HCT116 (cell line): ENCODE results near the gene NFATC3. TPM values are rescaled to one million over a fixed set of nuclear protein-coding genes. Genes with fewer than 3 reads are reported as not detected.

ENCODE experiments used
- ATAC-seq: fragments of 200-7000 bp; cut with Tn5 transposase; 2 replicates; pipeline ENCODE4 v1.9.1; 2020; ENCODE audit warnings: mild to moderate bottlenecking, moderate library complexity
- BruUV-seq: library from RNA; stranded (reverse); fragments of 400-500 nt; replicated peaks from 2 replicates; lab custom pipeline; 2021; lab: Mats Ljungman, UMichigan
- CTCF ChIA-PET: fragments of 300-600 bp; sonication (Branson Sonifier 250); formaldehyde crosslinking; loops from one replicate; lab custom pipeline; 2021; ENCODE audit warnings: antibody characterized with exemption; lab: Charles Lee
- POLR2A ChIA-PET: fragments of 300-600, 350-600 bp; sonication (Branson Sonifier 250); formaldehyde crosslinking; loops from one replicate; lab custom pipeline; 2021; ENCODE audit warnings: antibody characterized with exemption; lab: Charles Lee
- RAD21 ChIA-PET, 2 experiments: fragments of 300-600 bp; sonication (Branson Sonifier 250); formaldehyde crosslinking; loops; one replicate each; lab custom pipeline; 2023; ENCODE audit warnings: low total read pairs in 2 of 2; ENCODE audit not compliant: uncharacterized antibody in 2 of 2, unreplicated experiment in 2 of 2, low non-redundant PET in 1 of 2; lab: Charles Lee
- DNase-seq: peaks from one replicate; pipeline ENCODE4 v3.0.0-alpha.2; 2010; ENCODE audit warnings: low read depth, low spot score
- H2AFZ ChIP-seq: fragments of 200-600 bp; shearing (Covaris generic), sonication (generic); 2 replicates; pipeline ENCODE4 v1.6.1; 2017; ENCODE audit warnings: low read depth, mixed run types, mixed read lengths, antibody characterized with exemption, low read length; ENCODE audit not compliant: poor library complexity, severe bottlenecking
- H3K27ac ChIP-seq: 2 replicates; pipeline ENCODE4 v1.5.1; 2012; ENCODE audit warnings: low read depth, low read length
- H3K27me3 ChIP-seq: fragments of 200-600 bp; sonication (generic); 2 replicates; pipeline ENCODE4 v1.6.1; 2016; ENCODE audit warnings: mixed run types, low read length, mixed read lengths; ENCODE audit not compliant: insufficient read depth
- H3K36me3 ChIP-seq, 2 experiments: fragments of 200-500 bp in 1 of 2; fragments of 200-600 bp in 1 of 2; sonication (Bioruptor generic) in 1 of 2; sonication (generic) in 1 of 2; 2 replicates each; pipeline versions ENCODE4 v1.5.1 to v1.6.1; 2014 to 2016; ENCODE audit warnings: low read length in 2 of 2, inconsistent platforms in 1 of 2, mixed read lengths in 1 of 2, mixed run types in 1 of 2; ENCODE audit not compliant: insufficient read depth in 2 of 2, control insufficient read depth in 1 of 2
- H3K4me1 ChIP-seq, 2 experiments: fragments of 200-600 bp in 1 of 2; sonication (generic) in 1 of 2; 2 replicates each; pipeline versions ENCODE4 v1.5.1 to v1.6.1; 2012 to 2017; ENCODE audit warnings: low read length in 2 of 2, inconsistent platforms in 1 of 2, mild to moderate bottlenecking in 1 of 2, mixed read lengths in 1 of 2, mixed run types in 1 of 2, moderate library complexity in 1 of 2; ENCODE audit not compliant: insufficient read depth in 2 of 2, control insufficient read depth in 1 of 2
- H3K4me2 ChIP-seq: fragments of 200-600 bp; sonication (generic); 2 replicates; pipeline ENCODE4 v1.6.1; 2017; ENCODE audit warnings: mixed run types, low read length, mixed read lengths
- H3K4me3 ChIP-seq, 2 experiments: fragments of 200-600 bp in 1 of 2; sonication (generic) in 1 of 2; replicated peaks in 1 of 2; 2 replicates each; pipeline ENCODE4 v1.5.1; 2011 to 2016; ENCODE audit warnings: low read length in 2 of 2, control low read depth in 1 of 2, low read depth in 1 of 2, mild to moderate bottlenecking in 1 of 2, mixed read lengths in 1 of 2, mixed run types in 1 of 2
- H3K79me2 ChIP-seq: fragments of 200-600 bp; sonication (generic); 2 replicates; pipeline ENCODE4 v1.6.1; 2017; ENCODE audit warnings: mild to moderate bottlenecking, mixed run types, low read length, moderate library complexity, mixed read lengths; ENCODE audit not compliant: insufficient read depth
- H3K9ac ChIP-seq: fragments of 200-600 bp; sonication (generic); 2 replicates; pipeline ENCODE4 v1.6.1; 2016; ENCODE audit warnings: low read length, mixed read lengths
- H3K9me2 ChIP-seq: fragments of 200-600 bp; sonication (generic), shearing (Covaris generic); 2 replicates; pipeline ENCODE4 v1.6.1; 2017; ENCODE audit warnings: mixed run types, mild to moderate bottlenecking, moderate library complexity; ENCODE audit not compliant: insufficient read depth
- H3K9me3 ChIP-seq, 2 experiments: fragments of 200-500 bp in 1 of 2; fragments of 200-600 bp in 1 of 2; sonication (Bioruptor generic) in 1 of 2; sonication (generic) in 1 of 2; 2 replicates each; pipeline ENCODE4 v1.6.1; 2014 to 2017; ENCODE audit warnings: low read length in 2 of 2, mixed read lengths in 2 of 2, inconsistent platforms in 1 of 2, low read depth in 1 of 2, mild to moderate bottlenecking in 1 of 2, mixed run types in 1 of 2, moderate library complexity in 1 of 2; ENCODE audit not compliant: control insufficient read depth in 1 of 2, insufficient read depth in 1 of 2
- H4K20me1 ChIP-seq: fragments of 200-600 bp; sonication (generic), shearing (Covaris generic); 2 replicates; pipeline ENCODE4 v1.6.1; 2017; ENCODE audit warnings: mixed run types, mild to moderate bottlenecking, moderate library complexity; ENCODE audit not compliant: insufficient read depth
- CBX3 ChIP-seq: IDR thresholded peaks from 2 replicates; pipeline ENCODE4 v1.6.1; 2012; ENCODE audit warnings: low read depth
- EGR1 ChIP-seq: IDR thresholded peaks from 2 replicates; pipeline ENCODE4 v1.6.1; 2012; ENCODE audit warnings: low read depth
- ELF1 ChIP-seq: IDR thresholded peaks from 2 replicates; pipeline ENCODE4 v1.6.1; 2012; ENCODE audit warnings: low read depth, borderline replicate concordance
- EZH2 ChIP-seq: fragments of 200-600 bp; sonication (generic); IDR thresholded peaks from 2 replicates; pipeline ENCODE4 v1.6.1; 2017; ENCODE audit warnings: antibody characterized with exemption, mixed run types
- EZH2phosphoT487 ChIP-seq: fragments of 200-600 bp; IDR thresholded peaks from 2 replicates; pipeline ENCODE4 v1.6.1; 2018; ENCODE audit warnings: antibody characterized with exemption, borderline replicate concordance
- JUND ChIP-seq: IDR thresholded peaks from 2 replicates; pipeline ENCODE4 v1.6.1; 2012
- POLR2A ChIP-seq: IDR thresholded peaks from 2 replicates; pipeline ENCODE4 v1.7.0; 2011; ENCODE audit warnings: borderline replicate concordance; ENCODE audit not compliant: insufficient read depth, insufficient read length; ENCODE audit errors: extremely low read depth
- POLR2AphosphoS5 ChIP-seq: IDR thresholded peaks from 2 replicates; pipeline ENCODE4 v1.6.1; 2011; ENCODE audit warnings: mild to moderate bottlenecking, low read depth, low read length, moderate library complexity
- REST ChIP-seq: IDR thresholded peaks from 2 replicates; pipeline ENCODE4 v1.6.1; 2012; ENCODE audit warnings: low read depth
- SIN3A ChIP-seq: IDR thresholded peaks from 2 replicates; pipeline ENCODE4 v1.6.1; 2012; ENCODE audit warnings: low read depth
- SRF ChIP-seq: IDR thresholded peaks from 2 replicates; pipeline ENCODE4 v1.6.1; 2012; ENCODE audit warnings: low read depth
- TCF7L2 ChIP-seq: IDR thresholded peaks from 2 replicates; pipeline ENCODE4 v1.7.0; 2011; ENCODE audit warnings: borderline replicate concordance, inconsistent platforms; ENCODE audit not compliant: insufficient read depth, insufficient read length; ENCODE audit errors: extremely low read depth
- ZFX ChIP-seq: fragments of 450-650 bp; IDR thresholded peaks from 2 replicates; pipeline ENCODE4 v1.6.1; 2017
- intact Hi-C: fragments of 100-400 bp; cut with micrococcal nuclease; formaldehyde crosslinking; loops from 2 replicates; pipeline ENCODE4 v1.10.0; 2022
- total RNA-seq: library from RNA; stranded (reverse); gene quantifications from one replicate; pipeline ENCODE4 v1.2.1, GENCODE V29; 2021; ENCODE audit not compliant: unreplicated experiment
- TF ChIP-seq, protein P1 (sequence below), 3 experiments: fragments of 200-600 bp in 1 of 3; sonication (generic) in 1 of 3; IDR thresholded peaks in 2 of 3; conservative IDR thresholded peaks in 1 of 3; 2 replicates each; pipeline ENCODE4 v1.5.1; 2012 to 2017; ENCODE audit warnings: low read depth in 2 of 3, low read length in 2 of 3, antibody characterized with exemption in 1 of 3, borderline replicate concordance in 1 of 3, control low read depth in 1 of 3, mild to moderate bottlenecking in 1 of 3, mixed read lengths in 1 of 3, mixed run types in 1 of 3, moderate library complexity in 1 of 3; ENCODE audit not compliant: insufficient read depth in 1 of 3
- TF ChIP-seq, protein P2 (sequence below): IDR thresholded peaks from 2 replicates; pipeline ENCODE4 v1.6.1; 2012

Gene NFATC3
- total RNA-seq, 1 experiment from 2014 or later: 25.6 TPM

DNA sequence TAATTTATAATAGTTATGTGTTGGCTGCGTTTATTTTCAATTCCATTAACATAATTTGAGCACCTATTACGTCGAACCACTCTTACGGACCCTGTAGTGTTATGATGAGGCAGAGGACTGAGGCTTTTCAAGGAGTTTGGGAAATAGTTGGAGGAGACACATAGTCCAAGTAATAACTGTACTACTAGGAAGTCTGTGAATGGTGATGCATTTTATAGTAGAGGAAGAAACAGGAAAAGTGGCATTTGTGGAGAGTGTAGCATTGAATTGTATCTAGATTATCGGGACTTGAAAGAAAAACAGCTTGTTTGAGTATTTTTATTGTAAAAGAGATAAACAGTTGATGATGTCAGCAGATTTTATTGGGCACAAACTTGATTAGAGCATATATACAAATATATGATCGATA lies 1.7 kb downstream of the NFATC3 start:
- H4K20me1 ChIP-seq: no peaks in the 10 kb centered on the region; the same call in 1 of the 2 replicates
- H2AFZ ChIP-seq: no peak overlapping the region
- peak overlapping the region; percentile 92 for H3K4me3 ChIP-seq
- peak overlapping the region; percentile 87 for H3K9ac ChIP-seq
- DNase-seq (no peak), ATAC-seq (no peak)
- H3K27ac ChIP-seq: peak overlapping the region; percentile 94; the same call in 1 of the 2 replicates
- TF ChIP-seq EGR1 (no peak), POLR2A (no peak), REST (no peak), EZH2phosphoT487 (no peak), SIN3A (no peak), CBX3 (no peak), JUND (no peak), ELF1 (no peak), SRF (no peak), EZH2 (no peak), ZFX (no peak), POLR2AphosphoS5 (no peak), TCF7L2 (no peak)
- TF ChIP-seq, protein P1, sequence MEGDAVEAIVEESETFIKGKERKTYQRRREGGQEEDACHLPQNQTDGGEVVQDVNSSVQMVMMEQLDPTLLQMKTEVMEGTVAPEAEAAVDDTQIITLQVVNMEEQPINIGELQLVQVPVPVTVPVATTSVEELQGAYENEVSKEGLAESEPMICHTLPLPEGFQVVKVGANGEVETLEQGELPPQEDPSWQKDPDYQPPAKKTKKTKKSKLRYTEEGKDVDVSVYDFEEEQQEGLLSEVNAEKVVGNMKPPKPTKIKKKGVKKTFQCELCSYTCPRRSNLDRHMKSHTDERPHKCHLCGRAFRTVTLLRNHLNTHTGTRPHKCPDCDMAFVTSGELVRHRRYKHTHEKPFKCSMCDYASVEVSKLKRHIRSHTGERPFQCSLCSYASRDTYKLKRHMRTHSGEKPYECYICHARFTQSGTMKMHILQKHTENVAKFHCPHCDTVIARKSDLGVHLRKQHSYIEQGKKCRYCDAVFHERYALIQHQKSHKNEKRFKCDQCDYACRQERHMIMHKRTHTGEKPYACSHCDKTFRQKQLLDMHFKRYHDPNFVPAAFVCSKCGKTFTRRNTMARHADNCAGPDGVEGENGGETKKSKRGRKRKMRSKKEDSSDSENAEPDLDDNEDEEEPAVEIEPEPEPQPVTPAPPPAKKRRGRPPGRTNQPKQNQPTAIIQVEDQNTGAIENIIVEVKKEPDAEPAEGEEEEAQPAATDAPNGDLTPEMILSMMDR (IDR thresholded peaks at IDR 0.05 in 2 of 3, conservative IDR thresholded peaks at IDR 0.05 in 1 of 3; ENCODE audit: borderline replicate concordance in 1 of 3, insufficient read depth in 1 of 3, low read depth in 2 of 3, low read length in 2 of 3): no peak
- TF ChIP-seq, protein P2, sequence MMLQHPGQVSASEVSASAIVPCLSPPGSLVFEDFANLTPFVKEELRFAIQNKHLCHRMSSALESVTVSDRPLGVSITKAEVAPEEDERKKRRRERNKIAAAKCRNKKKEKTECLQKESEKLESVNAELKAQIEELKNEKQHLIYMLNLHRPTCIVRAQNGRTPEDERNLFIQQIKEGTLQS: no peak
- ChIA-PET RAD21 (no interaction called here), CTCF (interaction anchor here (0.9 to 1.6 kb wide), 2 partner anchors 141 to 566 kb away, joined by 3 to 4 read pairs; no protein-coding TSS in a partner anchor), POLR2A (interaction anchor here (0.7 to 1.5 kb wide), 3 partner anchors 10 to 174 kb away, joined by 3 to 4 read pairs (median 3); partner anchors contain the start of gene ESRP2)
- BruUV-seq: no TSS peak
- peaks cover 65% of the 10 kb centered on the region for H3K79me2 ChIP-seq
- H3K4me1 ChIP-seq: peaks cover 19 to 24% of the 10 kb centered on the region in 2 experiments; a peak in 3 of 4 replicates
- H3K9me3 ChIP-seq: no peaks in the 10 kb centered on the region
- no peaks in the 10 kb centered on the region for H3K36me3 ChIP-seq
- peak overlapping the region; percentile 74 for H3K4me2 ChIP-seq
- no peaks in the 10 kb centered on the region for H3K27me3 ChIP-seq
- H3K9me2 ChIP-seq: no peaks in the 10 kb centered on the region
- intact Hi-C loops: loop anchor here (2.0 kb wide), 1 partner anchor 142 kb away; no protein-coding TSS in a partner anchor
